KBM-7 (cell line): ENCODE data around the gene BIRC5.
A peak's percentile ranks its signal among the peaks of the same experiment; 100 is the strongest.
"Not testable (repeated sequence)": the region's sequence is repeated elsewhere in the genome, so short reads cannot be mapped to it uniquely, and the experiment has no call there.

Experiments
- DNase-seq: peaks from one replicate; pipeline ENCODE4 v3.0.0-alpha.2; 2015
- in situ Hi-C: fragments of 300-500 bp; cut with MboI; formaldehyde crosslinking; loops from 2 replicates; pipeline ENCODE4 v1.14.3; 2020; ENCODE audit warnings: low sequenced_read_pairs, low pct_unique_long_range_greater_than_20kb, mixed read lengths

Gene BIRC5

GRCh38 chr17:78252111-78252634 lies 38.1 kb downstream of the BIRC5 start:
- in situ Hi-C loops: no loop called here
- DNase-seq: no peak

GRCh38 chr17:78252701-78253635 lies 38.9 kb downstream of the BIRC5 start:
- no peak for DNase-seq
- in situ Hi-C loops: no loop called here

GRCh38 chr17:78253636-78253945 lies 39.5 kb downstream of the BIRC5 start:
- DNase-seq, in situ Hi-C loops: not testable (repeated sequence)

- in situ Hi-C loops: no loop called here
- peak; percentile 83 for DNase-seq
These were observed 40.1 kb downstream of the BIRC5 start for GRCh38 chr17:78253946-78254672.

GRCh38 chr17:78255029-78255656 lies 41.1 kb downstream of the BIRC5 start:
- no peak for DNase-seq
- in situ Hi-C loops: no loop called here

- in situ Hi-C loops: no loop called here
- no peak for DNase-seq
These were observed 42.1 kb downstream of the BIRC5 start for GRCh38 chr17:78255953-78256706.

GRCh38 chr17:78256707-78257591 lies 42.9 kb downstream of the BIRC5 start:
- DNase-seq: no peak
- in situ Hi-C loops: no loop called here

GRCh38 chr17:78257810-78258322 lies 43.8 kb downstream of the BIRC5 start:
- peak; percentile 31 for DNase-seq
- in situ Hi-C loops: no loop called here

GRCh38 chr17:78258323-78259191 lies 44.5 kb downstream of the BIRC5 start:
- in situ Hi-C loops: no loop called here
- DNase-seq: peak; percentile 83

GRCh38 chr17:78259192-78259554 lies 45.1 kb downstream of the BIRC5 start:
- in situ Hi-C loops: no loop called here

GRCh38 chr17:78263063-78263735 lies 49.1 kb downstream of the BIRC5 start:
- in situ Hi-C loops: no loop called here
- peak; percentile 79 for DNase-seq

More at GRCh38 chr17:78259192-78259554, 45.1 kb downstream of the BIRC5 start:
- no peak for DNase-seq

- in situ Hi-C loops: no loop called here
- no peak for DNase-seq
These were observed 49.8 kb downstream of the BIRC5 start for GRCh38 chr17:78263736-78264340.

GRCh38 chr17:78264590-78264989 lies 50.5 kb downstream of the BIRC5 start:
- in situ Hi-C loops: no loop called here
- DNase-seq: no peak

- in situ Hi-C loops: no loop called here
- DNase-seq: no peak
These were observed 51.1 kb downstream of the BIRC5 start for GRCh38 chr17:78265121-78265520.

- in situ Hi-C loops: no loop called here
- no peak for DNase-seq
These were observed 52.2 kb downstream of the BIRC5 start for GRCh38 chr17:78266231-78266631.

- in situ Hi-C loops: no loop called here
- no peak for DNase-seq
These were observed 52.7 kb downstream of the BIRC5 start for GRCh38 chr17:78266771-78267170.
